ENCODE data around the gene TRIM59.

Gene TRIM59

DNA sequence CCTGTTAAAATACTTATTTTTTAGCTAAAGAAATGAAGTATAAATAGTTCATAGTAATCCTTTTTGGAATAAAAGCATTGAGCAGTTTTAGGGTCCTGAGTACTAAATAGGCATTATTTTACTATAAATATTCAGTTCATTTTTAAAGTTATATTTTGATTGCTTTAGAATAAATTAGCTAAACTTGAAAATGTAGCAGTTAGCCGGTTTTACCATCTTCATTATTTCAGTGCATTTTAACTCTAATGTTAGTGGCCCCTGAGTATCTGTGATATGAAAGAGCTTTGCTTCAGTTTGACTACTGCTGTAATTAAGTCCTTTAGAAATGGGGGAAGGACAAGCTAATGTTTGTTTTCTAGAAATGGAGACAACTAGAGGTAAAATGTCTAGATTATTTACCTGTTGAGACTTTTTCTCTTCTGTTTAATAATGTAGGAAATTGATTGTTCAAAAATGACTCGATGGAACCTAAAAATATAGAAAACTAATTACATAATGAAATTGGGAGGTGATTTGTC lies 46.5 kb downstream of the TRIM59 start:
- DNase-seq (ENCODE audit: low read depth in 2 of 2), result no peak

DNA sequence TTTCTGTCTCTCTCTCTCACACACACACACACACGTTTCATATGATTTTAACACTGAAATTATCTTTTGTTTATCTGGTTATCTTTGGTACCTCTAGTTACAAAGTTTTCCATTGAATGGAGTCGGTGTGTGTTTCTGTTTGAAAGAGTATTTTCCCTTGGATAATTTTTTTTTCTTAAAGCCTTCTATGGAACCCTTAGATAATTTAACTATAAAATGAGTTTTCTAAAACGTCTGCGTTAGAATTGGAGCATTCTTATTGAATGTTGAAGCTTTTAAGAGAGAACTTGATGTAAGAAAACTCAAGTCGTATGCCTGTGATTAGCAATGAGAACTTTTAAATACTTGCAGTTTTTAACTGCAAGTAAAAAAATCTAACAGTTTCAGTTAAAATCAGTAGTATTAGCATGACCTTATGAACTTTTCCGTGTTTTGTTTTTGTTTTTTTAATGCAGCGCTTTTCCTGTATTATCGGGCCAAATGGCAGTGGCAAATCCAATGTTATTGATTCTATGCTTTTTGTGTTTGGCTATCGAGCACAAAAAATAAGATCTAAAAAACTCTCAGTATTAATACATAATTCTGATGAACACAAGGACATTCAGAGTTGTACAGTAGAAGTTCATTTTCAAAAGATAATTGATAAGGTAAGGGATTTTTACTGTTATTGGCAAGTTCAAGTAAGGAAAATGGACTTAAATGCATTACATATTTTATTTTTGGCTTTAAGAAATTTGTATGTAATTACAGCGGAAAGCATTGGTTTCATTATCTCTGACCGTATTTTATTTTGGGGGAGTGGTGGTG lies 47.2 kb downstream of the TRIM59 start:
- no peak for DNase-seq (ENCODE audit: low read depth in 2 of 2)

DNA sequence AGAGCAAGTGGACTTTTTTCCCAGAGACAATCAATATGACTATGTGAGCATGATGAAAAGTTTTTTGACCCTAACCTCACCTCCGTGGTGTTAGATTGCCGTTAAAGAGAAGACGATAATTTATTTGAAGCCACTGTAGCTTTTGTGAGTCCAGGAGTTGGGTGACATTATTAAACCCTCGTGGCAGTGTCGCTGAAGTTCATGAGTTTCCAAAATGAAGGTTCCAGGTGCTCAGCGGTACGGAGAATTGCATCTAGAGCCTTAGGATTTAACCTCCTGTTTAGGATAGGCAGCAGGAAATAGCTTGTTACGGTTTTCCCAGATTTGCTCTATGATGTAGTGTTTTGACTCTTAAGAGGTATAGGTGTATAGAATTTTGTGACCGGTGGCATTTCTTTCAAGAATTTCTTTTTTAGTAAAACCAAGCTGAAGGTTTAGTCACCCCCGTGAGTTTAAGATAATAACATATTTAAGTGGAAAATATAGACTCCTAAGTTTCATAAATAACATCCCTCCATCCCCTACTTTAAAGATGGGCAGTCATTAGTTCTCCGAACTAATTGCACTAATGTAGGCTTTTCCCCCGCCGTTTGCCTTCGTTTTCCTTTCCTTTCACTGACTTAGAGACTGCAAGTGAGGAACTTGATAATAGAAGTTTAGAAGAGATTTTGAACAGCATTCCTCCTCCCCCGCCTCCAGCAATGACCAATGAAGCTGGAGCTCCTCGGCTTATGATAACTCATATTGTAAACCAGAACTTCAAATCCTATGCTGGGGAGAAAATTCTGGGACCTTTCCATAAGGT lies 48.1 kb downstream of the TRIM59 start:
- DNase-seq (ENCODE audit: low read depth in 2 of 2), result no peak

DNA sequence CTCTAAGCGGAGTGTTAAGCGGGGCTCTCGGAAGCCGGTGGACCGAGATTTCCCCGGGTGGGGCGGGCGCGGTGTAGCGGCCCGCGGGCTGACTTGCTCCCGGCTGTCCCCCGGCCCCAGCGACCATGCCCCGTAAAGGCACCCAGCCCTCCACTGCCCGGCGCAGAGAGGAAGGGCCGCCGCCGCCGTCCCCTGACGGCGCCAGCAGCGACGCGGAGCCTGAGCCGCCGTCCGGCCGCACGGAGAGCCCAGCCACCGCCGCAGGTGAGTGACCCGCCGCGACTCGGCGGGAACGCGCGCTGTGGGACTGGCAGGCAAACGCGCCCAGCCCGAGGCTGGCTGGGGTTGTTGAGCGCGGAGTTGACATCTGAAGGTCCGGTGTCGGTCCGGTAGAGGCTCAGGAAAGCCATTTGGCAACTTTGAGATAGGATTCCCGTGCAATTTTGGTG lies 48.9 kb downstream of the TRIM59 start:
- no peak for DNase-seq (ENCODE audit: low read depth in 2 of 2)

DNA sequence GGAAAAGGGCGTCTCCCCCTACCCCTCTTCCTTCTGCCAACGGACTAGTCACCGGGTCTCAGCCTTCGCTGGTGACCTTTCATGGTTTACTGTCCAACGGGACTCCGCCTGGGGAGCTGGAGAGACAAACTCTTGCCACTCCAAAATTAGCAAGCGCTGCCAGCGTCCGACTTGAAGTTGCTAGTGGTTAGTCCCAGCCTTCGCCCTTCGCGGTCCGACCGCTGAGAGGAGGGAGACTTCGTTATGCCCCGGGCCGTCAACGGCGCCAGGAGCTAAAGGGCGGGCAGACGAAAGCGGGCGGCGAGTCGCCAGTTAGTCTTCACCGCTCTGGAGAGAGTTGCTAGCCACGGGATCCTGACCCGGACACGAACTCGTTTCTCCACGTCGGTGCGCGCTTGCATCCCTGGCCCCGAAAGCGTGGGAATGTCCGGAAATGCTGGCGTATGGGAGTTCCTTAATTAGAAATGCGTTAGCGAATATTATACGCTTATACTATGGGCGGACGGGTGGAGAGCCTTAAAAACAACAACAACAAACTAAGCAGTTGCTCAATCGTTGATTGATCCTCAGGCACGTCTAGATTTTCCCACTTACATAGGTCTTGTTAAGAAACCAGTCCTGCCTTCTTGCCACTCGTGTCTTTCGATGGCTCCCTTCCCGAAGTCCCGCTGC lies 49.4 kb downstream of the TRIM59 start:
- DNase-seq (ENCODE audit: low read depth in 2 of 2), result peak in 1 of 2 donors; percentile 20

DNA sequence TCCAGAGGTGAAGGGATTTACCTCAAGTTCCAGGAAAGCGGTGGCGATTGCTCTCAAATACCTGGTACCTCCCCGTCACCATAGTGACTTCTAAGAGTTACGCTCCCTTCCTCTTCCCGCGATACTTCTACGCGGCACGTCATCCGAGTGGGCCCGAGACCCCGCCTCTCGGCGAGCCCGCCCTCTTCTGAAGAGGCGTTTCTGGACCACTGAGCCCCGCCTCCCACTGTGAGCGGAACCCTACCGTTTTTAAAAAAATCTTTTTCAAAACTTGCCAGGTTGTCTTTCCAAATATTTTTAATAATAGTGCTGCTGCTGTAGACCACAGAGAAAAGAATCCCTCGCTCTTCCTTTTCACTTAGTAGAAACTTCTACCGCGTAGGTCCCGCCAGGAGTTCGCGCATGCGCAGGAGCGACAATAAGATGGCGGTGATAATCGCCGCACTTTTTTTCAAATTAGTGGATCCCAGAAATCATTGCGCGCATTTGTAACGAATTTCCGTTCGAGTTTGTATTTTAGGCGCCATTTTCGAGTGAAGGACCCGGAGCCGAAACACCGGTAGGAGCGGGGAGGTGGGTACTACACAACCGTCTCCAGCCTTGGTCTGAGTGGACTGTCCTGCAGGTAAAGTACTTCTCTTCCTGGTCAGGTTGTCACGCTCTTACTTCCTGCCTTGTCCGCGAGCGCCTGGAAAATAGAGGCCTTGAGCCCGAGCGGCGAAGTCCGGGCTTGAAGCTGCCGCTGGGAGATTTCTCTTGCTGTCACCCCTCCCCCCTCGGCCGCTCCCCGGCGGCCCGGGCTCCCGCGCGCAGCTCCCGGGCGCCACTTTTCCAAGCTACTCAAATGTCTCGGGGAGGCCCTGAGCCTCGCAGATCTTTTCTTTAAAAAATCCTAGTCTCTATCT lies 50.2 kb downstream of the TRIM59 start, which contains the start of the genes IFT80 and SMC4:
IFT80 (minus strand) TSS at position 101 of the 905 bp plus-strand sequence. CDS start 14,625 bp downstream, outside the sequence.
SMC4 (plus strand) TSS at position 526 of the 905 bp plus-strand sequence. CDS start 1,177 bp downstream, outside the sequence.
- DNase-seq (ENCODE audit: low read depth in 2 of 2), result peak; percentile 93 to 94

DNA sequence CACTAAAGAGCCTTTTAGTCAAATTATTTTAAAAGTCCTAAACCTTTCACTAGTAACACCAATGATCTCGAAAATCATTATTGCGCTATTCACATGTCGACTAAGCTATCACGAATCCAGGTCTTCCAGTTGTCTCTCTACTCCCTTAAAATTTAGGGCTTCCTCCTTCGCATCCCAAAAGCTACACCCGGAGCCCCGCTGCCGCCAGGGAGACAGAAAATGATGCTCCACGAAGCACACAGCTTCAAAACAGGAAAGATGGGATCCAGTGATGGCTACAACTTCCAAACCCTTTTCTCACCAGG lies 50.8 kb downstream of the TRIM59 start:
- DNase-seq (ENCODE audit: low read depth in 2 of 2), result no peak

DNA sequence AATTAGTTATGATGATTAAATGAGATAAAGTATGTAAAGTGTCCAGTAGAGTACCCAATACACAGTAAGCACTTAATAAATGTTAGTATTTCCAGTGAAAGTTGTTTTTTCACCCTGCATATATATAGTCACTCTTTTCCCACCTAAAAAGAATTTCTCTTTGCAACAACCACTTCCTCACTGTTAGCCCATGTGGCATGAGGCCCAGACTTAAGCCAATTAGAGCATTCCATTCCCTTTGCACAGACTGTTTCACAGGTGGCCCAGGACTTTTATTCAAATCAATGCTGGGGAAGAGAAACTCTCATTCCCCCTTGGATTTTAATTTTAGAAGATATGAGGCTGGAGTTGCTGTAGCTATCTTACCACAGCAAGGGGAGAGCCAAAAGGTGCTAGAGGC lies 54.3 kb downstream of the TRIM59 start:
- DNase-seq (ENCODE audit: low read depth in 2 of 2), result no peak

DNA sequence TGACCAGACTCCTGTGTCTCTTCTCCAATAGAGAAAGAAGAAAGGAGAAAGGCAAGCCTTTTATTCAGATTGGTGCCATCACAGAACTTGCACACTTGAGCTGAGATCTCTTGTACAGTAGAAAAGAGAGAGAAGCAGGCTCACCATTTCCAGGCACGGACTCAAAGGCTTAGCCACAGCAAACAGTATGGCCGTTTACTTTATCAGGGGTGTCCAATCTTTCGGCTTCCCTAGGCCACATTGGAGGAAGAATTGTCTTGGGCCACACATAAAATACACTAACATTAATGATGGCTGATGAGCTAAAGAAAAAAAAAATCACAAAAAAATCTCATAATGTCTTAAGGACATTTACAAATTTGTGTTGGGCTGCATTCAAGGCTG lies 55.6 kb downstream of the TRIM59 start:
- no peak for DNase-seq (ENCODE audit: low read depth in 2 of 2)

DNA sequence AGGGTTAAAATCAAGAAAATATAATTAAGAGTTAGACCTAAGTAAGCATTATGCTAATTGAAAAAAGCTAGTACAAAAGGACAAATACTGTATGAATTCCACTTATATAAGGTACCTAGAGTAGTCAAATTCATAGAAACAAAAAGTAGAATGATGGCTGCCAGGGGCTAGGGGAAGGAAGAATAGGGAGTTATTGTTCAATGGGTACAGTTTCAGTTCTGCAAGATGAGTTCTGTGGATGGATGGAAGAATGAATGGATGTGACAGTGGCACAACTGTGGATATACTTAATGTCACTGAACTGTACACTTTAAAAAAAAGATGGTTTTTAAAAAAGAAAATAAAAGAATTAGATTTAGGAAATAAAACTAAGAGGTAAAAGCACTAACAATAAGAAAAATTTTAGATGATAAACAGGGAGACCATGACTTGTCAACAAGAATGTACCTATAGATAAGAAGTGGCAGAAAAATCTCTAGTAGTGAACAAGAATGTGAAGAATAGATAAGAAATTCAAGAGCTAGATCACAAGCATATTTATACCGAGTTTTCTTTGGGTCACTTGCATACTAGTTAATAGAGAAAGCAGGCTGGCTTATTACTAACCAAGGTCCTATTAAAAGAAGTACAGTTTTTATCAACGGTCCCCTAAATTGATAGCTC lies 56.1 kb downstream of the TRIM59 start:
- no peak for DNase-seq (ENCODE audit: low read depth in 2 of 2)

DNA sequence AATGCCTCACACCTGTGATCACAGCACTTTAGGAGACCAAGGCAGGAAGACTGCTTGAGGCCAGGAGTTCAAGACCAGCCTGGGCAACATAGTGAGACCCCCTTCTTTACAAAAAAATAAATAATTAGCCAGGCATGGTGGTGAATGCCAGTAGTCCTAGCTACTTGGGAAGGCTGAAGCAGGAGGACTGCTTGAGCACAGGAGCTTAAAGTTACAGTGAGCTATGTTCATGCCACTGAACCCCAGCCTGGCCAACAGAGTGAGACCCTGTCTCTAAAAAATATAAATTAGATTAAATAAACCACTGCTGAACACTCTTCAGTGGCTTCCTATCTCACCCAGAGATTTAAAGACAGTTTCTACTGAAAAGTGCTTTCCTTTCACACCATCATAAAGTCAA lies 56.8 kb downstream of the TRIM59 start:
- no peak for DNase-seq (ENCODE audit: low read depth in 2 of 2)

DNA sequence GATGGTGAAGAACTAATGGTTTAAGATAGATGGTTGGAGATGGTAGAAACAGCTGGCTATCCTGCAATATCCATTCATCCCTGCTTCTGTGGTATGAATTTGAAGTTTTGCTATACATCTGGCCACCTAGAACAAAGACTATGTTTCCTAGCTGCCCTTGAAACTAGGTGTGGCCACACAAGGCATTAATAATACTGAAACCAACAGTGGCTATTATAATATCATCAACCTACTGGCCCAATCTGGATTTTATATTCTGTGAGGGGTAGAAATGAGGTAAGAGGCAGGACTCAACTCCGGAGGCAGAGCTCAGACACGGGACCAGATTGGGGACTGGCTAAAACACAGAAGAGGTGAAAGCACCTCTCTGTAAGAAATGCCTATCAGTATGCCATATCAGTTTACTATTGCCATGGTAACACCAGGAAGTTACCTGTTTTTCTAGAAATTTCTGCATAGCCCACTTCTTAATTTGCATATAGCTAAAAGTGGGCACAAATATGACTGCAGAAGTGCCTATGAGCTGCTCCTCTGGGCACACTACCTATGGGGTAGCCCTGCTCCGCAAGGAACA lies 58.9 kb downstream of the TRIM59 start:
- DNase-seq (ENCODE audit: low read depth in 2 of 2), result no peak
